GM12864 (cell line): Measurements from ENCODE around the gene GRIA1.

ENCODE experiments used
- DNase-seq: peaks from one replicate; pipeline ENCODE4 v3.0.0-alpha.2; 2011; ENCODE audit warnings: low read depth
- H3K4me3 ChIP-seq: 2 replicates; pipeline ENCODE4 v1.5.1; 2011; ENCODE audit warnings: mild to moderate bottlenecking, low read depth, low read length, control low read depth
- TF ChIP-seq, protein P1 (sequence below): IDR thresholded peaks from 2 replicates; pipeline ENCODE4 v1.5.1; 2011; ENCODE audit warnings: low read depth, mild to moderate bottlenecking, moderate library complexity, low read length, control low read depth, inconsistent platforms; ENCODE audit errors: missing control alignments

GRIA1 gene

DNA sequence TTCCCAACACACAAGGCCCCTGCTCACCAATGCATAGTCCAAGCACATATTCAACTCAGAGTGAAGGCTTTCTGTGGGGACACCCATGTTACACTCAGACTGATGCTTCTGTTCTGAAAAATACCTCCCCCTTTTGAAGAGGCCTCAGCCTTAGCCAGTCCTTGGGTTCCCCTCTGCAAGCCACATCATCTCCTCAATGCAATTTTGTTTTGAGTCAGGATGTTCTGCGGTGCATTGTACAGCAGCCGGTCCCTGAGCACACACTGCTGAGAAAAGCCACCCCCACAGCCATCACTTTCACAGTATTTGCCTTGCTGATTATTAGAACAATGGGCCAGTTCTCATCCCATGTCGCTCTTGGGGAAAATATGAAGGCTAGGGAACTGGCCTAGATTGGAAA, 307.0 kb downstream of the GRIA1 start:
- peak; percentile 15 for DNase-seq
- TF ChIP-seq, protein P1, sequence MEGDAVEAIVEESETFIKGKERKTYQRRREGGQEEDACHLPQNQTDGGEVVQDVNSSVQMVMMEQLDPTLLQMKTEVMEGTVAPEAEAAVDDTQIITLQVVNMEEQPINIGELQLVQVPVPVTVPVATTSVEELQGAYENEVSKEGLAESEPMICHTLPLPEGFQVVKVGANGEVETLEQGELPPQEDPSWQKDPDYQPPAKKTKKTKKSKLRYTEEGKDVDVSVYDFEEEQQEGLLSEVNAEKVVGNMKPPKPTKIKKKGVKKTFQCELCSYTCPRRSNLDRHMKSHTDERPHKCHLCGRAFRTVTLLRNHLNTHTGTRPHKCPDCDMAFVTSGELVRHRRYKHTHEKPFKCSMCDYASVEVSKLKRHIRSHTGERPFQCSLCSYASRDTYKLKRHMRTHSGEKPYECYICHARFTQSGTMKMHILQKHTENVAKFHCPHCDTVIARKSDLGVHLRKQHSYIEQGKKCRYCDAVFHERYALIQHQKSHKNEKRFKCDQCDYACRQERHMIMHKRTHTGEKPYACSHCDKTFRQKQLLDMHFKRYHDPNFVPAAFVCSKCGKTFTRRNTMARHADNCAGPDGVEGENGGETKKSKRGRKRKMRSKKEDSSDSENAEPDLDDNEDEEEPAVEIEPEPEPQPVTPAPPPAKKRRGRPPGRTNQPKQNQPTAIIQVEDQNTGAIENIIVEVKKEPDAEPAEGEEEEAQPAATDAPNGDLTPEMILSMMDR: no peak
- H3K4me3 ChIP-seq: no peak overlapping the region

DNA sequence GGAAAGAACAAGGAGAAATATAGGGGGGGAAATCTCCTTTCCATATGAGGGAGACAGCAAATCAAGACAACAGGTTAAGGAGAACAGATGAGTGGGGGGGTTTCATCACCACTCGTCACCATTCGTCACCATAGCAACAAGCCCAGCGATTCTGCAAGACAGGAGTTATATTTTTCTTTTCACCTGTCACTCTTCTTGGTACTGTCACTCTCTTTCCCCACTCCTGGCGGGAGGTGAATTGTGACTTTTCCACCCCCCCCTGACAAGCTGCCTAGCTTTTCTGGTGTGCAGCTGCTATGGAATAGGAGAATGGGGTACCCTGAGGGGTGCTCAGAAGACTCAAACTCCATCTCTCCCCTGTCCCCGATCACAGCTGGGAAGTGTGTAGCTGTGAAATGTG, 308.4 kb downstream of the GRIA1 start:
- H3K4me3 ChIP-seq: no peak overlapping the region
- DNase-seq: no peak
- TF ChIP-seq, protein P1: no peak

- H3K4me3 ChIP-seq: no peak overlapping the region
- no peak for DNase-seq
- TF ChIP-seq, protein P1: no peak
Measured at GRCh38 chr5:153799466-153799865, 309.0 kb downstream of the GRIA1 start.

GRCh38 chr5:153802050-153802821, 311.8 kb downstream of the GRIA1 start:
- TF ChIP-seq, protein P1: no peak
- no peak for DNase-seq
- H3K4me3 ChIP-seq: no peak overlapping the region

DNA sequence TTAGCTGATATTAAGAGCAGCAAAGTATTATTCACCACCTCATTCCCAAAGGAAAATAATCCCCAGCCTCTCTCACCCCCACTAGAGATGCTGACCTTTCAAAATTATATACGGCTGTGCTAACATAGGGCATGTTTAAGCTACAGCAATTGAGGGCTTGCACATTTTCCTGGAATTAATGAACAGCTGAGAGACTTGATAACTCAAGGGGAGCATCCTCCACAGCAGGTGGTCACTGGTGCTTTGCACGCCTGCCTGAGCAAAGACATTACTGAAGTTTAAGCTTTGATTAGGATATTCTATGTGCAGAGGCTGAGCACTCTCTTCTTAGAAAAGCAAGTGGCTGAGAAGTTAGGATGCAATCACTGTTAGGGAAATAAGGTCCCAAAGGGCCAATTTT, 317.3 kb downstream of the GRIA1 start:
- no peak overlapping the region for H3K4me3 ChIP-seq
- DNase-seq: no peak
- TF ChIP-seq, protein P1: no peak

DNA sequence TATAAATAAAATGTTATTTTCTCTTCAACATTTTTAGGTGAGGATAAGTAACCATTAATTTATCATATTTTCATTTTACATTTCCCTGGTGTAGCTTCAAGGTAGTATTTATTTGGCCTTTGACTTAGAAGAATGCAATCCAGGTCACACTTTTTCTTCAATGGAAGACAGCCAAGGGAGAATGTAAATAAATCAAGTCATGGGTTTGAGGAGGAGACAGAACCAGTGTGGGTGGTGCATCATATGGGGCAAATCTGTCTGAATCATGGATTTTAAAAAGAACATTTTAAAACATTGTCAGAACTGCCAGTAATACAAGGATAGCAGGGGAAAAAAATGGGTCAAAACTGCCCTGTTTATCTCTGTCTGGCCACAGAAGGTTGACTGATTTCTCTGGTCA, 318.7 kb downstream of the GRIA1 start:
- H3K4me3 ChIP-seq: no peak overlapping the region
- no peak for DNase-seq
- TF ChIP-seq, protein P1: no peak

DNA sequence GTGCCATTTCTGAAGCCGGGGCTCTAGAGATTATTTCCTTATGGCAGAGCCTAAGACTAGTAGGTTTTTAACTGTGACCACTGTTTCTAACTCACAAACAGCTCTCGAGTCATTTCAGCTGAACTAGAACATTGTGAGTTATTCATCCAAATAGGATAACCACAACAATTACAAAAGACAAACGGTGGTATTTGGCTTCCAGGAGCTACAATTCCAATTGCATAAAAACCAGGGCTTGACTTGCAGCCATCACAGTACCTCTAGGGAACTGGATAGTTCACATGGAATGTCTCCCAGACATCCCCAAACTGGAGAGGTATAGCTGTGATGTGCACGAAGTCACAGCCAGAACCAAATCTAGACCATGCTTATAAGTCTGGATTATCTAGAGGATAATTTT, 323.4 kb downstream of the GRIA1 start:
- DNase-seq: no peak
- H3K4me3 ChIP-seq: no peak overlapping the region
- TF ChIP-seq, protein P1: no peak
